Mesenchymal stem cell (in vitro differentiated cells and primary cell): ENCODE measurements around the gene HIGD1A.

Source experiments
- DNase-seq: peaks from one replicate; pipeline ENCODE4 v3.0.0-alpha.2; 2013
- H2AFZ ChIP-seq: one replicate; pipeline ENCODE4 v1.6.1; 2013; ENCODE audit warnings: low read depth, mild to moderate bottlenecking, control low read depth, inconsistent platforms, low read length, moderate library complexity
- H2AK5ac ChIP-seq: 2 replicates; pipeline ENCODE4 v1.6.1; 2013; ENCODE audit warnings: low read length, moderate library complexity, mild to moderate bottlenecking, inconsistent platforms; ENCODE audit not compliant: severe bottlenecking
- H2BK120ac ChIP-seq: one replicate; pipeline ENCODE4 v1.6.1; 2013; ENCODE audit warnings: low read depth, mild to moderate bottlenecking, inconsistent platforms, low read length, moderate library complexity
- H2BK12ac ChIP-seq, 2 experiments: one replicate each; pipeline ENCODE4 v1.6.1; 2013; ENCODE audit warnings: inconsistent platforms in 2 of 2, low read length in 2 of 2, mild to moderate bottlenecking in 2 of 2, moderate library complexity in 2 of 2, control low read depth in 1 of 2
- H2BK15ac ChIP-seq: one replicate; pipeline ENCODE4 v1.6.1; 2013; ENCODE audit warnings: mild to moderate bottlenecking, low read depth, inconsistent platforms; ENCODE audit not compliant: poor library complexity, severe bottlenecking
- H2BK5ac ChIP-seq: 2 replicates; pipeline ENCODE4 v1.6.1; 2013; ENCODE audit warnings: low read depth, mild to moderate bottlenecking, low read length, control low read depth, inconsistent platforms; ENCODE audit not compliant: poor library complexity, severe bottlenecking
- H3K14ac ChIP-seq, 2 experiments: one replicate each; pipeline ENCODE4 v1.6.1; 2013; ENCODE audit warnings: inconsistent platforms in 2 of 2, low read length in 2 of 2, control low read depth in 1 of 2, mild to moderate bottlenecking in 1 of 2, moderate library complexity in 1 of 2
- H3K18ac ChIP-seq, 2 experiments: one replicate each; pipeline ENCODE4 v1.6.1; 2013; ENCODE audit warnings: inconsistent platforms in 2 of 2, low read length in 2 of 2, control low read depth in 1 of 2, low read depth in 1 of 2, mild to moderate bottlenecking in 1 of 2
- H3K23ac ChIP-seq, 2 experiments: one replicate each; pipeline ENCODE4 v1.6.1; 2013; ENCODE audit warnings: inconsistent platforms in 2 of 2, low read length in 2 of 2, mild to moderate bottlenecking in 2 of 2, moderate library complexity in 2 of 2, control low read depth in 1 of 2
- H3K27ac ChIP-seq: 2 replicates; pipeline ENCODE4 v1.5.1; 2013; ENCODE audit warnings: mild to moderate bottlenecking, moderate library complexity, low read length, control low read depth, inconsistent platforms; ENCODE audit not compliant: poor library complexity, severe bottlenecking
- H3K27me3 ChIP-seq, 2 experiments: 2 replicates each; pipeline versions ENCODE4 v1.6.1 to v1.7.0; 2013; ENCODE audit warnings: low read length in 2 of 2, mild to moderate bottlenecking in 2 of 2, moderate library complexity in 2 of 2, control low read depth in 1 of 2, inconsistent platforms in 1 of 2; ENCODE audit not compliant: control insufficient read depth in 1 of 2, insufficient read depth in 1 of 2
- H3K36me3 ChIP-seq, 2 experiments: 2 replicates each; pipeline versions ENCODE4 v1.6.1 to v1.7.0; 2013; ENCODE audit warnings: low read length in 2 of 2, control low read depth in 1 of 2, inconsistent platforms in 1 of 2, low read depth in 1 of 2, mild to moderate bottlenecking in 1 of 2; ENCODE audit not compliant: insufficient read depth in 2 of 2, control insufficient read depth in 1 of 2
- H3K4ac ChIP-seq, 2 experiments: one replicate each; pipeline ENCODE4 v1.6.1; 2013; ENCODE audit warnings: inconsistent platforms in 2 of 2, low read length in 2 of 2, mild to moderate bottlenecking in 2 of 2, moderate library complexity in 2 of 2, control low read depth in 1 of 2, low read depth in 1 of 2
- H3K4me1 ChIP-seq: 2 replicates; pipeline ENCODE4 v1.6.1; 2013; ENCODE audit warnings: low read depth, low read length, control low read depth; ENCODE audit not compliant: control insufficient read depth, insufficient read depth
- H3K4me2 ChIP-seq: 2 replicates; pipeline ENCODE4 v1.6.1; 2013; ENCODE audit warnings: low read length, mild to moderate bottlenecking, inconsistent platforms; ENCODE audit not compliant: poor library complexity, severe bottlenecking
- H3K4me3 ChIP-seq, 2 experiments: 2 replicates each; pipeline versions ENCODE4 v1.5.1 to v1.7.0; 2013; ENCODE audit warnings: low read length in 2 of 2, mild to moderate bottlenecking in 2 of 2, control low read depth in 1 of 2, low read depth in 1 of 2; ENCODE audit not compliant: insufficient read depth in 1 of 2
- H3K79me1 ChIP-seq: replicated peaks from 2 replicates; pipeline ENCODE4 v1.6.1; 2013; ENCODE audit warnings: mild to moderate bottlenecking, control low read depth, low read length, inconsistent platforms; ENCODE audit not compliant: poor library complexity, severe bottlenecking
- H3K9ac ChIP-seq: 2 replicates; pipeline ENCODE4 v1.7.0; 2013; ENCODE audit warnings: mild to moderate bottlenecking, low read length, moderate library complexity
- H3K9me3 ChIP-seq: 2 replicates; pipeline ENCODE4 v1.7.0; 2013; ENCODE audit warnings: mild to moderate bottlenecking, low read length; ENCODE audit not compliant: control insufficient read depth
- H4K8ac ChIP-seq: one replicate; pipeline ENCODE4 v1.6.1; 2013; ENCODE audit warnings: inconsistent platforms, mild to moderate bottlenecking, low read length, moderate library complexity
- H4K91ac ChIP-seq: one replicate; pipeline ENCODE4 v1.6.1; 2013; ENCODE audit warnings: mild to moderate bottlenecking, low read length, inconsistent platforms
- WGBS: methylation state at CpG from one replicate; pipeline ENCODE4 v1.1.7; 2013; ENCODE audit warnings: mixed read lengths; 5-methylcytosine and 5-hydroxymethylcytosine counted together

The HIGD1A gene

GRCh38 chr3:42846685-42847522 is 42.6 kb upstream of the HIGD1A start:
- Histone ChIP-seq H2BK5ac (no peak overlapping the region), H3K79me1 (no peaks in the 10 kb centered on the region), H3K18ac (no peak overlapping the region), H3K27ac (no peak overlapping the region), H3K9ac (no peak overlapping the region), H2AK5ac (no peak overlapping the region), H3K4me3 (no peak overlapping the region), H4K8ac (no peak overlapping the region), H4K91ac (no peak overlapping the region), H3K4ac (no peak overlapping the region), H2BK12ac (no peak overlapping the region), H3K23ac (no peak overlapping the region), H3K4me2 (no peak overlapping the region), H2AFZ (no peak overlapping the region), H3K9me3 (no peaks in the 10 kb centered on the region), H2BK120ac (no peak overlapping the region), H3K4me1 (peaks cover 6% of the 10 kb centered on the region), H3K27me3 (peaks cover 14 to 18% of the 10 kb centered on the region in 2 experiments), H3K14ac (no peak overlapping the region), H3K36me3 (no peaks in the 10 kb centered on the region), H2BK15ac (no peak overlapping the region)
- DNase-seq: no peak
- 66% methylated on average over 4 of the region's 5 CpGs for WGBS

DNA sequence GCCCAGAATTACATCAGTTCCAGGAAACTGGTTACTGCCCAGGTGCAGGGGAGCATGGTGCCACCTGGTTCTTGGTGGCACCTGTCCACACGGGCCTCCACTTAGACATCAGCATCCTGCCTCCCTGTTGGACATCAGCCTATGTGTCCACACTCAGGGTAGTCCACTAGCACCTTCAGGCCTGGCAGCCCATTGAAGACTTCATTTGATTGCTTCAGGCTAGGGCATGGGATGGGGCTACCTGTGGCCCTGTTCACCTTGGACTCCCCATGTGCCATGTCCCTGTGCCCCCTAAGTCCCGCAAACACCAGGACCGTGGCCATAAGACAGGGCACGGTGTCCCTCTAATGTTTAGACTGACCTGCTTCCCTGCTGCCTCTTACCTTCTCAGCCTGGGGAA is 40.5 kb upstream of the HIGD1A start:
- Histone ChIP-seq H3K4me1 (peaks cover 6% of the 10 kb centered on the region), H3K27ac (no peak overlapping the region), H3K4me2 (no peak overlapping the region), H2AK5ac (no peak overlapping the region), H2BK15ac (no peak overlapping the region), H2BK120ac (no peak overlapping the region), H3K14ac (no peak overlapping the region), H3K18ac (no peak overlapping the region), H3K27me3 (peaks cover under 1 to 3% of the 10 kb centered on the region in 2 experiments), H3K4me3 (no peak overlapping the region), H4K8ac (no peak overlapping the region), H3K9me3 (no peaks in the 10 kb centered on the region), H2BK5ac (no peak overlapping the region), H3K23ac (no peak overlapping the region), H3K36me3 (no peaks in the 10 kb centered on the region), H3K79me1 (no peaks in the 10 kb centered on the region), H2BK12ac (no peak overlapping the region), H2AFZ (no peak overlapping the region), H3K9ac (no peak overlapping the region), H4K91ac (no peak overlapping the region), H3K4ac (no peak overlapping the region)
- DNase-seq: no peak
- WGBS: 84% methylated on average over 3 of the region's 4 CpGs

DNA sequence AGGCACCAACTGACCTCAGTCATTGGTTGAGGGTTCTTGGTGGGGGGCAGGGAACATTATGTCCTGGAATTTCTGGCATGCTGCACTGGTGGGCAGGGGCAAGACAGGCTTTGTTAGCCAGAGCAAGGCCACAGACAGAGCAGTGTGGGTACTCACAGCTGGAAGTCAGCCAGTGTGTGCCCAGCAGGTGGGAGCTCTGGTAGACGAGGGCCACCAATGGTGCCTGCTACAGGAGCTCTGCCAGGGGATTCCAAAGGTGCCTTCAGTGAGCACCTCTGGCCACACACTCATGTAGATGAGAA is 40.1 kb upstream of the HIGD1A start:
- Histone ChIP-seq H3K4me1 (peaks cover 6% of the 10 kb centered on the region), H3K27ac (no peak overlapping the region), H3K4me3 (no peak overlapping the region), H3K9me3 (no peaks in the 10 kb centered on the region), H3K36me3 (no peaks in the 10 kb centered on the region), H4K8ac (no peak overlapping the region), H2BK120ac (no peak overlapping the region), H2BK15ac (no peak overlapping the region), H3K23ac (no peak overlapping the region), H3K79me1 (no peaks in the 10 kb centered on the region), H3K14ac (no peak overlapping the region), H2BK5ac (no peak overlapping the region), H3K4me2 (no peak overlapping the region), H3K18ac (no peak overlapping the region), H4K91ac (no peak overlapping the region), H2AK5ac (no peak overlapping the region), H2AFZ (no peak overlapping the region), H3K27me3 (peaks cover 0 to 3% of the 10 kb centered on the region in 2 experiments), H3K4ac (no peak overlapping the region), H3K9ac (no peak overlapping the region), H2BK12ac (no peak overlapping the region)
- WGBS: 33% methylated on average over 1 of the region's 1 CpG
- no peak for DNase-seq

DNA sequence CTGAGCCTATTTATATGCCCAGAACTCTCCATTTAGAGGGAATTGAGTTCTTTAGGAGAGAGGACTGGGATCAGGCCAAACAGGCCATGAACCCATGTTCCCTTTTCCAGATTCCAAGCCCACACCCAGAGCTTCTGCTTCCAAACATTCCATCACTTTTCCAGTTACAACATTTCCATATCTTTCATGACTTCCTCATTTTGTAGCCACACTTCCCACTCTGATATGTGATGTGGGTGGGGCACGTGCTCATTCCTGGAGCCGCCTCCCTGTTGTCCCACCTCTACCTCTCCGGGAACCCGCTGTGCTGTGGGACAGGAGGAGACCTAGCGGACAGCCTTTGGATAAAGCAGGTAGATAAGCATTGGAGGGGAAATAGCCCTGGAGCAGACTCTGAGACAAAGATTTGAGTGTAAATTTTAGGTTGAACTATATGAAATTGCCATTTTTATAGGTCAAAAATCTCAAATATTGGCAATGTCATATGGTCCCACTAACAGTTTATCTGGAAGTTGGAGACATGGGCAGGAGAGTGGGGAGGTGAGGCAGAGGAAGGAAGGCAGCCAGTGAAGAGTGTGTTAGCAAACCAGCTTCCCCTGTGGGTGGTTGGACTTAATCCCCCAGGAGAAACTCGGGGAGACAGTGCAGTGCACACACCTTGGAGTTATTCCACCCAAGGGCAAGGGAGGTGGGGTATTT is 39.6 kb upstream of the HIGD1A start:
- H3K14ac ChIP-seq: no peak overlapping the region
- H2AFZ ChIP-seq: no peak overlapping the region
- H3K4me3 ChIP-seq: no peak overlapping the region
- H3K36me3 ChIP-seq: no peaks in the 10 kb centered on the region
- H2BK5ac ChIP-seq: no peak overlapping the region
- no peak overlapping the region for H3K27ac ChIP-seq
- H2AK5ac ChIP-seq: no peak overlapping the region
- no peak for DNase-seq
- peaks cover 6% of the 10 kb centered on the region for H3K4me1 ChIP-seq
- 81% methylated on average over 6 of the region's 6 CpGs for WGBS
- no peak overlapping the region for H2BK15ac ChIP-seq
- no peak overlapping the region for H4K91ac ChIP-seq
- H3K4ac ChIP-seq: no peak overlapping the region
- no peak overlapping the region for H2BK12ac ChIP-seq
- no peaks in the 10 kb centered on the region for H3K9me3 ChIP-seq
- no peak overlapping the region for H3K18ac ChIP-seq
- no peak overlapping the region for H3K23ac ChIP-seq
- no peak overlapping the region for H3K4me2 ChIP-seq
- H4K8ac ChIP-seq: no peak overlapping the region
- peaks cover 0 to 3% of the 10 kb centered on the region in 2 experiments for H3K27me3 ChIP-seq
- no peaks in the 10 kb centered on the region for H3K79me1 ChIP-seq
- H2BK120ac ChIP-seq: no peak overlapping the region
- H3K9ac ChIP-seq: no peak overlapping the region
